HL-60 (cell line): Measurements from ENCODE around the gene LRRTM4.

Experiments used
- DNase-seq, 2 experiments: peaks; one replicate each; pipeline ENCODE4 v3.0.0-alpha.2; 2010 to 2020; ENCODE audit warnings: low read depth in 1 of 2, low spot score in 1 of 2
- H3K27ac ChIP-seq: fragments of 250-450 bp; sonication (Bioruptor Pico); replicated peaks from 2 replicates; pipeline ENCODE4 v1.5.1; 2020; ENCODE audit warnings: mild to moderate bottlenecking, moderate library complexity
- H3K27me3 ChIP-seq: fragments of 250-450 bp; sonication (Bioruptor Pico); 2 replicates; pipeline ENCODE4 v1.5.1; 2021; ENCODE audit warnings: mild to moderate bottlenecking, moderate library complexity; ENCODE audit not compliant: insufficient read depth, poor library complexity, severe bottlenecking
- H3K4me3 ChIP-seq: replicated peaks from 2 replicates; pipeline ENCODE4 v1.5.1; 2011; ENCODE audit warnings: mild to moderate bottlenecking, control low read depth, low read length; ENCODE audit not compliant: insufficient read depth
- GABPA ChIP-seq: IDR thresholded peaks from 2 replicates; pipeline ENCODE4 v1.6.1; 2012; ENCODE audit warnings: low read depth
- POLR2AphosphoS5 ChIP-seq: IDR thresholded peaks from 2 replicates; pipeline ENCODE4 v1.6.1; 2012; ENCODE audit warnings: low read depth
- REST ChIP-seq: IDR thresholded peaks from 2 replicates; pipeline ENCODE4 v1.6.1; 2012; ENCODE audit warnings: low read depth; ENCODE audit not compliant: insufficient replicate concordance
- SPI1 ChIP-seq: IDR thresholded peaks from 2 replicates; pipeline ENCODE4 v1.6.1; 2012; ENCODE audit warnings: low read depth, mild to moderate bottlenecking, borderline replicate concordance
- TF ChIP-seq, protein P1 (sequence below): IDR thresholded peaks from one replicate; pipeline ENCODE4 v1.5.1; 2011; ENCODE audit warnings: low read length, control low read depth, inconsistent platforms; ENCODE audit not compliant: insufficient read depth

LRRTM4 gene

DNA sequence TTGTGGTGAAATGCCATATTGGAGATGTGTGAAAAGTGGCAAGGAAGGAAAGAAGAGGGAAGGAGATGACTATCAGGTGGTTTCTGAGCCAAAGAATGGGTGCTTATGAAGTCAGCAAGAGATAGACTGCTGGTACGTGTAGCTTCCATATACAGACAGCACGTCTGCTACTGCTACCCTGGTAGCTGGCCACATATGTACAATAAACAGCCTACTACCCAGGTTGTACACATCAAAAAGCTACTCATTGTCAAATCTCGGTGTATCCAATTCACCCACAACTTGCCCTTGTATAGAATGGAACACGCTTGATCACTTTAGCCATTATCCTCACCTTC is 761.8 kb downstream of the LRRTM4 start:
- DNase-seq: no peak
- H3K27ac ChIP-seq: no peak overlapping the region
- no peak overlapping the region for H3K4me3 ChIP-seq
- no peaks in the 10 kb centered on the region for H3K27me3 ChIP-seq
- TF ChIP-seq, protein P1, sequence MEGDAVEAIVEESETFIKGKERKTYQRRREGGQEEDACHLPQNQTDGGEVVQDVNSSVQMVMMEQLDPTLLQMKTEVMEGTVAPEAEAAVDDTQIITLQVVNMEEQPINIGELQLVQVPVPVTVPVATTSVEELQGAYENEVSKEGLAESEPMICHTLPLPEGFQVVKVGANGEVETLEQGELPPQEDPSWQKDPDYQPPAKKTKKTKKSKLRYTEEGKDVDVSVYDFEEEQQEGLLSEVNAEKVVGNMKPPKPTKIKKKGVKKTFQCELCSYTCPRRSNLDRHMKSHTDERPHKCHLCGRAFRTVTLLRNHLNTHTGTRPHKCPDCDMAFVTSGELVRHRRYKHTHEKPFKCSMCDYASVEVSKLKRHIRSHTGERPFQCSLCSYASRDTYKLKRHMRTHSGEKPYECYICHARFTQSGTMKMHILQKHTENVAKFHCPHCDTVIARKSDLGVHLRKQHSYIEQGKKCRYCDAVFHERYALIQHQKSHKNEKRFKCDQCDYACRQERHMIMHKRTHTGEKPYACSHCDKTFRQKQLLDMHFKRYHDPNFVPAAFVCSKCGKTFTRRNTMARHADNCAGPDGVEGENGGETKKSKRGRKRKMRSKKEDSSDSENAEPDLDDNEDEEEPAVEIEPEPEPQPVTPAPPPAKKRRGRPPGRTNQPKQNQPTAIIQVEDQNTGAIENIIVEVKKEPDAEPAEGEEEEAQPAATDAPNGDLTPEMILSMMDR: no peak
- no peak for TF ChIP-seq SPI1
- no peak for TF ChIP-seq GABPA
- no peak for TF ChIP-seq POLR2AphosphoS5
- no peak for TF ChIP-seq REST

DNA sequence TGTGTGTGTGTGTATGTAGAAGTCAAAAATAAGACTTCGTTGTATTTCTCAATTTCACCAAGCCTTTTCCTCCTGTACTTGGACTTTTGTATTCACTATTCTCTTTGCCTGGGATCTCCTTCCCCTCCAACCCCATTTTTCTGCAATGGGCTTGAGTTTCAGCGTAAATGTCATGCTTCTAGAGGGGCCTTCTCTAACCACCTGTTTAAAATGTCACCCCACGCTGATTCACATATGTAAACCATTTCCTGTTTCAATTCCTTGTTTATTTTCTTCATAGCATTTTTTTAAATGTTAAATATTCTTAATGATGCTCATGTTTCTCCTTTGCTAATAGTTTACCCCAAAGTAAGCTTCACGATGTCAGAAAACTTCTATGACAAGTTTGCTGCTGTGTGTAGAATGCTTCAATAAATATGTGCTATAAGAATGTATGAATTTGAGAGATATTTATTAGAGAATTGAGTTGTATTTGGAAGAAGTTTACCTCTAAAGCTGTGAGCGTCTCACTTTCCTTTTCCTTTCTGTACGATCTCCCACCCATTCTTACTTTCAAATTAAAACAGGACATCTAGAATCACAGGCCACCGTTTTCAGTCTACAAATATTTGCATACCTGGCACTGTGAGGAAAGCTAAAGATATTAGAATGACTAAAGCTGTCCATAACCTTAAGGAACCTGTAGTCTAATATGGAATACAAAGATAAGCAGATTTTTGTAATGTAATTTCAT is 762.4 kb downstream of the LRRTM4 start:
- TF ChIP-seq POLR2AphosphoS5: no peak
- TF ChIP-seq SPI1: no peak
- TF ChIP-seq GABPA: no peak
- TF ChIP-seq, protein P1: no peak
- TF ChIP-seq REST: no peak
- H3K4me3 ChIP-seq: no peak overlapping the region
- no peak for DNase-seq
- H3K27ac ChIP-seq: no peak overlapping the region
- H3K27me3 ChIP-seq: no peaks in the 10 kb centered on the region

- TF ChIP-seq POLR2AphosphoS5: no peak
- no peak for TF ChIP-seq SPI1
- TF ChIP-seq GABPA: no peak
- TF ChIP-seq, protein P1: no peak
- TF ChIP-seq REST: no peak
- Histone ChIP-seq H3K27me3 (no peaks in the 10 kb centered on the region), H3K4me3 (no peak overlapping the region), H3K27ac (no peak overlapping the region)
- no peak for DNase-seq
Measured at GRCh38 chr2:76752506-76752905, 769.7 kb downstream of the LRRTM4 start.
